A549 (cell line): ENCODE data around the gene DLG1. TPM values are rescaled to one million over a fixed set of nuclear protein-coding genes. Genes with fewer than 3 reads are reported as not detected.

Experiments used
- ATAC-seq, 2 experiments: fragments of 200-7000 bp in 1 of 2; fragments of >200 bp in 1 of 2; cut with Nextera tagmentation in 1 of 2; cut with Tn5 transposase in 1 of 2; 3 replicates each; pipeline versions ENCODE4 v1.8.0 to v1.9.1; 2018 to 2020; ENCODE audit warnings: mild to moderate bottlenecking in 1 of 2, moderate library complexity in 1 of 2
- CTCF ChIA-PET: fragments of 300-600 bp; sonication (Branson Sonifier 250); formaldehyde crosslinking; extraction: SDS; loops from one replicate; lab custom pipeline; 2021; ENCODE audit warnings: antibody characterized with exemption, inconsistent platforms; lab: Yijun Ruan, JAX
- POLR2A ChIA-PET: fragments of 350-600 bp; formaldehyde crosslinking; extraction: SDS; loops from one replicate; lab custom pipeline; 2021; ENCODE audit warnings: antibody characterized with exemption, inconsistent platforms; lab: Yijun Ruan, JAX
- DNase-seq, 2 experiments: peaks; one replicate each; pipeline versions ENCODE4 v3.0.0 to v3.0.0-alpha.2; 2011 to 2016; ENCODE audit warnings: low read depth in 1 of 2, low spot score in 1 of 2
- FAIRE-seq: peaks from 2 replicates; lab custom pipeline; 2011; peaks lifted over from hg19 to GRCh38; lab: Jason Lieb, UNC
- H3K27ac ChIP-seq, 2 experiments: fragments of >200 bp; sonication (Bioruptor Twin); formaldehyde crosslinking; 3 replicates each; pipeline ENCODE4 v1.5.1; 2016 to 2017
- H3K4me1 ChIP-seq: fragments of >200 bp; sonication (Bioruptor Twin); formaldehyde crosslinking; 3 replicates; pipeline ENCODE4 v1.6.1; 2016
- H3K4me2 ChIP-seq: fragments of >200 bp; sonication (Bioruptor Twin); formaldehyde crosslinking; 3 replicates; pipeline ENCODE4 v1.6.1; 2016
- H3K4me3 ChIP-seq: fragments of >200 bp; sonication (Bioruptor Twin); formaldehyde crosslinking; 3 replicates; pipeline ENCODE4 v1.5.1; 2016
- H3K9me3 ChIP-seq: fragments of >200 bp; sonication (Bioruptor Twin); formaldehyde crosslinking; 3 replicates; pipeline ENCODE4 v1.6.1; 2016
- BHLHE40 ChIP-seq: IDR thresholded peaks from 2 replicates; pipeline ENCODE4 v1.6.1; 2012; ENCODE audit warnings: low read depth, low read length, inconsistent platforms
- CBX2 ChIP-seq: fragments of 200-600 bp; sonication (generic); IDR thresholded peaks from 2 replicates; pipeline ENCODE4 v1.6.1; 2016; ENCODE audit warnings: low read depth, mild to moderate bottlenecking, borderline replicate concordance
- EHMT2 ChIP-seq: fragments of 200-600 bp; sonication (generic); IDR thresholded peaks from 2 replicates; pipeline ENCODE4 v1.6.1; 2016; ENCODE audit warnings: antibody characterized with exemption, low read depth, mild to moderate bottlenecking, moderate library complexity
- EP300 ChIP-seq, 2 experiments: fragments of >200 bp; sonication (Bioruptor Twin); formaldehyde crosslinking; IDR thresholded peaks; 2 replicates in 1 of 2; 3 replicates in 1 of 2; pipeline ENCODE4 v1.6.1; 2016 to 2017
- ESRRA ChIP-seq: fragments of 150-350 bp; IDR thresholded peaks from 2 replicates; pipeline ENCODE4 v1.6.1; 2014; ENCODE audit warnings: mild to moderate bottlenecking, low read length, borderline replicate concordance
- FOSB ChIP-seq: fragments of 250-450 bp; sonication (Bioruptor Pico); IDR thresholded peaks from 2 replicates; pipeline ENCODE4 v1.5.0; 2020; ENCODE audit warnings: mild to moderate bottlenecking, moderate library complexity
- HOXA7 ChIP-seq: fragments of 250-450 bp; sonication (Bioruptor Pico); IDR thresholded peaks from 2 replicates; pipeline ENCODE4 v1.5.0; 2020; ENCODE audit warnings: mild to moderate bottlenecking, moderate library complexity
- KDM1A ChIP-seq: fragments of 200-600 bp; sonication (generic); IDR thresholded peaks from 2 replicates; pipeline ENCODE4 v1.6.1; 2016; ENCODE audit warnings: low read depth, mild to moderate bottlenecking
- MYC ChIP-seq: IDR thresholded peaks from 2 replicates; pipeline ENCODE4 v1.6.1; 2012; ENCODE audit warnings: mild to moderate bottlenecking, inconsistent platforms, low read length, improper control_type of control experiment, borderline replicate concordance
- POLR2A ChIP-seq: IDR thresholded peaks from 2 replicates; pipeline ENCODE4 v1.6.1; 2012; ENCODE audit warnings: mild to moderate bottlenecking, low read length
- POLR2AphosphoS2 ChIP-seq: conservative IDR thresholded peaks from 2 replicates; pipeline ENCODE4 v1.6.1; 2012; ENCODE audit warnings: low read length, improper control_type of control experiment, inconsistent platforms
- RARB ChIP-seq: fragments of 250-450 bp; sonication (Bioruptor Pico); IDR thresholded peaks from 2 replicates; pipeline ENCODE4 v1.8.0; 2021; ENCODE audit warnings: mild to moderate bottlenecking, moderate library complexity
- RCOR1 ChIP-seq: fragments of 150-350 bp; IDR thresholded peaks from 2 replicates; pipeline ENCODE4 v1.6.1; 2014; ENCODE audit warnings: antibody characterized with exemption, low read length, low read depth
- RFX5 ChIP-seq: fragments of 450-650 bp; IDR thresholded peaks from 2 replicates; pipeline ENCODE4 v1.7.1; 2014; ENCODE audit warnings: antibody characterized with exemption, mild to moderate bottlenecking, moderate library complexity
- RNF2 ChIP-seq: fragments of 200-600 bp; sonication (generic); IDR thresholded peaks from 2 replicates; pipeline ENCODE4 v1.6.1; 2016; ENCODE audit warnings: low read depth, mild to moderate bottlenecking, antibody characterized with exemption, moderate library complexity, borderline replicate concordance
- SMC3 ChIP-seq: fragments of >200 bp; sonication (Bioruptor Twin); formaldehyde crosslinking; IDR thresholded peaks from 3 replicates; pipeline ENCODE4 v1.6.1; 2018; ENCODE audit warnings: inconsistent platforms
- TFCP2L1 ChIP-seq: fragments of 250-450 bp; sonication (Bioruptor Pico); IDR thresholded peaks from 2 replicates; pipeline ENCODE4 v1.5.0; 2021; ENCODE audit warnings: mild to moderate bottlenecking
- ZNF302 ChIP-seq: fragments of 250-450 bp; sonication (Bioruptor Pico); IDR thresholded peaks from 2 replicates; pipeline ENCODE4 v1.9.0; 2021; ENCODE audit warnings: inconsistent platforms, mild to moderate bottlenecking, moderate library complexity
- ZSCAN20 ChIP-seq: fragments of 250-450 bp; sonication (Bioruptor Pico); IDR thresholded peaks from 2 replicates; pipeline ENCODE4 v1.8.0; 2022; ENCODE audit warnings: mild to moderate bottlenecking, moderate library complexity
- WGBS: methylation state at CpG from one replicate; pipeline ENCODE4 v1.1.6; 2017; ENCODE audit errors: missing lambda C conversion rate; 5-methylcytosine and 5-hydroxymethylcytosine counted together
- polyA plus RNA-seq, 4 experiments: library from polyadenylated mRNA; depleted of rRNA in 3 of 4; stranded (reverse); fragments of >200 nt; fragmentation: RNase III in 1 of 4; extraction: RNeasy Plus Mini Kit Qiagen cat#74134 plus additional on column Dnase treatment in 1 of 4; gene quantifications; 2 replicates in 3 of 4; 3 replicates in 1 of 4; pipeline ENCODE4 v1.2.3, GENCODE V29; 2011 to 2017
- TF ChIP-seq, protein P1 (sequence below): fragments of >200 bp; sonication (Bioruptor Twin); formaldehyde crosslinking; IDR thresholded peaks from 3 replicates; pipeline ENCODE4 v1.6.1; 2016
- TF ChIP-seq, protein P2 (sequence below): fragments of >200 bp; sonication (Bioruptor Twin); formaldehyde crosslinking; IDR thresholded peaks from 3 replicates; pipeline ENCODE4 v1.5.1; 2016
- TF ChIP-seq, protein P3 (sequence below): IDR thresholded peaks from 2 replicates; pipeline ENCODE4 v1.6.1; 2012

The DLG1 gene
- polyA plus RNA-seq, 2 of the 4 experiments (the other 2 are of a cell fraction): 27.0 to 33.9 TPM

DNA sequence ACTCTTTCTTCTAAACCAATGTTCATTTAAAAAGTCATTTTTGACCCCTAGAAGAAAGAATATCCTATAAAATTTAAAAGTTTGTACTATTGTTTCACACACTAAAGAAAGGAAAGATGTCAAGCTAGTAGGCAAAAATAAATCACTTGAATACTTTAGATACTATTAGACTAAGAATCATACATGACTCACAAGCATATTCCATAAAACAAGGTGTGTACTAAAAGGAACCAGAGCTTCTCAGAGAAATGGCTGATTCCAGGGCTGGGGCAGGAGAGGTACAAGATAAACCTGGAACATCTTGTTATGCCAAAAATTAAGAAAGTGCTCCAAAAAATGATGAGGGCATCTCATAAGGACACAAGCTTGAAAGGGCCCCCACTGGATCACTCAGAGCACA lies 8.7 kb downstream of the DLG1 start (continued):
- TF ChIP-seq, protein P1, sequence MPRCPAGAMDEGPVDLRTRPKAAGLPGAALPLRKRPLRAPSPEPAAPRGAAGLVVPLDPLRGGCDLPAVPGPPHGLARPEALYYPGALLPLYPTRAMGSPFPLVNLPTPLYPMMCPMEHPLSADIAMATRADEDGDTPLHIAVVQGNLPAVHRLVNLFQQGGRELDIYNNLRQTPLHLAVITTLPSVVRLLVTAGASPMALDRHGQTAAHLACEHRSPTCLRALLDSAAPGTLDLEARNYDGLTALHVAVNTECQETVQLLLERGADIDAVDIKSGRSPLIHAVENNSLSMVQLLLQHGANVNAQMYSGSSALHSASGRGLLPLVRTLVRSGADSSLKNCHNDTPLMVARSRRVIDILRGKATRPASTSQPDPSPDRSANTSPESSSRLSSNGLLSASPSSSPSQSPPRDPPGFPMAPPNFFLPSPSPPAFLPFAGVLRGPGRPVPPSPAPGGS: no peak

DNA sequence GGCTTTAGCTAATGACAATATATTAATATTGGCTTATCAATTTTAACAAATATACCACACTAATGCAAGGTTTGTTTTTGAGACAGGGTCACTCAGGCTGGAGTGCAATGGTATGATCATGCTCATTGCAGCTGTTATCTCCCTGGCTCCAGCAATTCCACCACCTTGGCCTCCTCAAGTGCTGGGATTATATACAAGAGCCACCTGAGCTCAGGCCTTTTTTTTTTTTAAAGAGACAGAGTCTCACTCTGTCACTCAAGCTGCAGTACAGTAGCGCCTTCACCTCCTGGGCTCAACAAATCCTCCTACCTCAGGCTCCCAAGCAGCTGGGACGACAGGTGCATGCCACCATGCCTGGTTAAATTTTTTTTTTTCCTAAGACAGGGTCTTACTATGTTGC lies 11.7 kb downstream of the DLG1 start:
- POLR2A ChIA-PET: no interaction called here

DNA sequence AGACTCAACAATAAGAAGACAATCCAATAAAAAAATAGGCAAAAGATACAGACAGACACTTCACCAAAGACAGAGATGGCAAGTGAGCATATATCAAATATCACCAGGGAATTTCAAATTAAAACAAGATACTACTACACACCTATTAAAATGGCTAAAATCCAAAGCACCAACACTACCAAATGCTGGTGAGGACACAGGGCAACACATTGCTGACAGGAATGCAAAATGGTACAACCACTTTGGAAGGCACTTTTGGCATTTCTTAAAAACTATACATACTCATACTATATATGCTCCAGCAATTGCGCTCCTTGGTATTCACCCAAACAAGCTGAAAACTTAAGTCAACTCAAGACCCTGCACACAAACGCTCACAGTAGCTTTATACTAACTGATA lies 12.9 kb downstream of the DLG1 start:
- WGBS: 95% methylated on average over 2 of the region's 2 CpGs
- Histone ChIP-seq H3K4me2 (no peak overlapping the region), H3K4me1 (peaks cover 6% of the 10 kb centered on the region; the same call in 2 of the 3 replicates), H3K4me3 (no peak overlapping the region), H3K9me3 (no peaks in the 10 kb centered on the region), H3K27ac (no peak overlapping the region)
- ATAC-seq (no peak), DNase-seq (no peak), FAIRE-seq (no peak)
- ChIA-PET POLR2A (no interaction called here), CTCF (interaction anchor here (1.9 kb wide), 1 partner anchor 29 kb away, joined by 5 read pairs; no protein-coding TSS in a partner anchor)
- TF ChIP-seq KDM1A: no peak
- TF ChIP-seq SMC3: no peak
- no peak for TF ChIP-seq HOXA7
- no peak for TF ChIP-seq ZNF302 (CRISPR knock-in tag)

More for the DNA sequence above, 11.7 kb downstream of the DLG1 start:
- peaks cover 6% of the 10 kb centered on the region; the same call in 2 of the 3 replicates for H3K4me1 ChIP-seq
- FAIRE-seq (no peak), ATAC-seq (no peak), DNase-seq (no peak)
- no peak overlapping the region for H3K27ac ChIP-seq
- CTCF ChIA-PET: interaction anchor here (1.9 kb wide), 1 partner anchor 30 kb away, joined by 5 read pairs; no protein-coding TSS in a partner anchor
- H3K9me3 ChIP-seq: no peaks in the 10 kb centered on the region
- H3K4me3 ChIP-seq: no peak overlapping the region
- WGBS: 86% methylated on average over 2 of the region's 2 CpGs
- H3K4me2 ChIP-seq: no peak overlapping the region
- no peak for TF ChIP-seq POLR2AphosphoS2
- no peak for TF ChIP-seq EP300 (IDR thresholded peaks at IDR 0.05)
- TF ChIP-seq, protein P2, sequence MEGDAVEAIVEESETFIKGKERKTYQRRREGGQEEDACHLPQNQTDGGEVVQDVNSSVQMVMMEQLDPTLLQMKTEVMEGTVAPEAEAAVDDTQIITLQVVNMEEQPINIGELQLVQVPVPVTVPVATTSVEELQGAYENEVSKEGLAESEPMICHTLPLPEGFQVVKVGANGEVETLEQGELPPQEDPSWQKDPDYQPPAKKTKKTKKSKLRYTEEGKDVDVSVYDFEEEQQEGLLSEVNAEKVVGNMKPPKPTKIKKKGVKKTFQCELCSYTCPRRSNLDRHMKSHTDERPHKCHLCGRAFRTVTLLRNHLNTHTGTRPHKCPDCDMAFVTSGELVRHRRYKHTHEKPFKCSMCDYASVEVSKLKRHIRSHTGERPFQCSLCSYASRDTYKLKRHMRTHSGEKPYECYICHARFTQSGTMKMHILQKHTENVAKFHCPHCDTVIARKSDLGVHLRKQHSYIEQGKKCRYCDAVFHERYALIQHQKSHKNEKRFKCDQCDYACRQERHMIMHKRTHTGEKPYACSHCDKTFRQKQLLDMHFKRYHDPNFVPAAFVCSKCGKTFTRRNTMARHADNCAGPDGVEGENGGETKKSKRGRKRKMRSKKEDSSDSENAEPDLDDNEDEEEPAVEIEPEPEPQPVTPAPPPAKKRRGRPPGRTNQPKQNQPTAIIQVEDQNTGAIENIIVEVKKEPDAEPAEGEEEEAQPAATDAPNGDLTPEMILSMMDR: no peak
- TF ChIP-seq, protein P1: no peak
- TF ChIP-seq MYC: no peak
- TF ChIP-seq ZSCAN20: no peak
- TF ChIP-seq TFCP2L1 (CRISPR knock-in tag): no peak
- TF ChIP-seq RCOR1: no peak
- no peak for TF ChIP-seq ESRRA
- TF ChIP-seq HOXA7: no peak

DNA sequence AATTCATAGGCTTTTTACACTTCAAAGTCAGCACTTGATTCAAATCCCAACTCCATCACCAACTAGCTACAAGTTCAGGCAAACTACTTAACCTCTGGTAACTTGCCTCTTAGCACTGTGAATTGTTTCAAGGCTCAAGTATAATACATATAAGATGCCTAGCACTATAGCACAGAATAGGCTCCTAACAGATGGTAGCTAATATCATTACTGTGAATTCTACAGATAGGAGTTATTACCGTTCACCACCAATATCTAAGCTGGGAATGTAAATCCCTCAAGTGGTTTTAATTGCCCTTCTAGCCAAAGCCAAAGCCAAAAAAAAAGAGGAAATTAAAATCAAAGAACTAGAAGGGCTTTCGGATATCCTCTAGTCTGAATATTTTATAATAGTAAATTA lies 15.4 kb downstream of the DLG1 start:
- DNase-seq (no peak), FAIRE-seq (no peak), ATAC-seq (no peak)
- no peaks in the 10 kb centered on the region for H3K9me3 ChIP-seq
- ChIA-PET CTCF (interaction anchor here (1.3 to 1.4 kb wide), 2 partner anchors 14 to 26 kb away, joined by 3 read pairs; no protein-coding TSS in a partner anchor), POLR2A (no interaction called here)
- peaks cover 14% of the 10 kb centered on the region for H3K4me1 ChIP-seq
- no peak overlapping the region for H3K4me3 ChIP-seq
- 90% methylated on average over 2 of the region's 2 CpGs for WGBS
- no peak overlapping the region for H3K4me2 ChIP-seq
- H3K27ac ChIP-seq: no peak overlapping the region
- no peak for TF ChIP-seq POLR2A
- no peak for TF ChIP-seq EHMT2
- TF ChIP-seq, protein P3, sequence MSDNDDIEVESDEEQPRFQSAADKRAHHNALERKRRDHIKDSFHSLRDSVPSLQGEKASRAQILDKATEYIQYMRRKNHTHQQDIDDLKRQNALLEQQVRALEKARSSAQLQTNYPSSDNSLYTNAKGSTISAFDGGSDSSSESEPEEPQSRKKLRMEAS: no peak
- no peak for TF ChIP-seq BHLHE40
- TF ChIP-seq RFX5: no peak
- TF ChIP-seq RARB (CRISPR knock-in tag): no peak
- no peak for TF ChIP-seq RNF2
- no peak for TF ChIP-seq SMC3
- TF ChIP-seq FOSB (CRISPR knock-in tag): no peak
- TF ChIP-seq CBX2: no peak
